GF-D8 (cell line): ENCODE data around the gene RPS25.
"Not testable (repeated sequence)": the region's sequence is repeated elsewhere in the genome, so short reads cannot be mapped to it uniquely, and the experiment has no call there.

Experiments used
- DNase-seq: peaks from one replicate; lab custom pipeline; 2025; lab: John Stamatoyannopoulos, UW

RPS25 gene

GRCh38 chr11:119015054-119015611 is 3.0 kb downstream of the RPS25 start:
- DNase-seq, result no peak

GRCh38 chr11:119014209-119014924 is 3.8 kb downstream of the RPS25 start:
- no peak for DNase-seq

GRCh38 chr11:119012629-119013170 is 5.4 kb downstream of the RPS25 start:
- no peak for DNase-seq

- DNase-seq, result no peak
These were observed 6.6 kb downstream of the RPS25 start for GRCh38 chr11:119011476-119012053.

- DNase-seq, result no peak
These were observed 11.5 kb downstream of the RPS25 start for GRCh38 chr11:119006656-119007055.

GRCh38 chr11:119000906-119001305 is 17.2 kb downstream of the RPS25 start:
- no peak for DNase-seq

GRCh38 chr11:118998822-118999221 is 19.3 kb downstream of the RPS25 start:
- DNase-seq, result no peak

- no peak for DNase-seq
These were observed 19.8 kb downstream of the RPS25 start for GRCh38 chr11:118998388-118998717.

- peak; percentile 99 for DNase-seq
These were observed 20.3 kb downstream of the RPS25 start, which contains the start of gene CENATAC for GRCh38 chr11:118997627-118998387. Gene CENATAC, plus strand, starts transcription at chr11:118998138. Its CDS starts 60 bp downstream, at chr11:118998198.

GRCh38 chr11:118996926-118997626 is 21.1 kb downstream of the RPS25 start:
- peak; percentile 68 for DNase-seq

- not testable (repeated sequence) for DNase-seq
These were observed 26.6 kb downstream of the RPS25 start for GRCh38 chr11:118991486-118992038.

- no peak for DNase-seq
These were observed 29.9 kb downstream of the RPS25 start for GRCh38 chr11:118988280-118988679.

- DNase-seq, result no peak
These were observed 33.3 kb downstream of the RPS25 start for GRCh38 chr11:118984825-118985224.

- not testable (repeated sequence) for DNase-seq
These were observed 33.8 kb downstream of the RPS25 start for GRCh38 chr11:118984337-118984736.

- no peak for DNase-seq
These were observed 37.8 kb downstream of the RPS25 start for GRCh38 chr11:118980191-118980881.

- DNase-seq, result no peak
These were observed 38.7 kb downstream of the RPS25 start for GRCh38 chr11:118979434-118979833.

- no peak for DNase-seq
These were observed 42.1 kb downstream of the RPS25 start for GRCh38 chr11:118975771-118976709.

- no peak for DNase-seq
These were observed 44.2 kb downstream of the RPS25 start for GRCh38 chr11:118973985-118974384.

GRCh38 chr11:118971646-118972045 is 46.5 kb downstream of the RPS25 start, which contains the start of gene FOXR1:
Gene FOXR1, plus strand, starts transcription at chr11:118971761. Its CDS starts 171 bp downstream, at chr11:118971932.
- no peak for DNase-seq

- not testable (repeated sequence) for DNase-seq
These were observed 48.6 kb downstream of the RPS25 start for GRCh38 chr11:118969508-118969907.
